MCF 10A (cell line): ENCODE results near the gene SCML2. TPM values are rescaled to one million over a fixed set of nuclear protein-coding genes. Genes with fewer than 3 reads are reported as not detected.
"Not testable (repeated sequence)": the region's sequence is repeated elsewhere in the genome, so short reads cannot be mapped to it uniquely, and the experiment has no call there.

Experiments used
- BruUV-seq: library from RNA; stranded (reverse); fragments of 400-500 nt; replicated peaks from 2 replicates; lab custom pipeline; 2021; lab: Mats Ljungman, UMichigan
- CTCF ChIA-PET: fragments of 300-600 bp; sonication (Branson Sonifier 250); formaldehyde crosslinking; extraction: SDS; loops from one replicate; lab custom pipeline; 2021; ENCODE audit warnings: antibody characterized with exemption, inconsistent platforms; lab: Yijun Ruan, JAX
- POLR2A ChIA-PET: fragments of 300-600, 350-650 bp; sonication (Branson Sonifier 250); formaldehyde crosslinking; extraction: SDS; loops from one replicate; lab custom pipeline; 2020; ENCODE audit warnings: antibody characterized with exemption, inconsistent platforms; lab: Yijun Ruan, JAX
- DNase-seq: peaks from one replicate; pipeline ENCODE4 v3.0.0-alpha.2; 2018; ENCODE audit not compliant: unreplicated experiment
- H3K27ac Mint-ChIP-seq: one replicate; pipeline ENCODE4 v1.8.0; 2022; ENCODE audit warnings: mild to moderate bottlenecking, low read depth, mixed read lengths; ENCODE audit not compliant: unreplicated experiment
- H3K27me3 Mint-ChIP-seq: one replicate; pipeline ENCODE4 v1.8.0; 2022; ENCODE audit warnings: mixed read lengths; ENCODE audit not compliant: insufficient read depth, unreplicated experiment
- H3K36me3 Mint-ChIP-seq: one replicate; pipeline ENCODE4 v1.8.0; 2022; ENCODE audit warnings: mild to moderate bottlenecking, moderate library complexity, mixed read lengths; ENCODE audit not compliant: insufficient read depth, unreplicated experiment
- H3K4me1 Mint-ChIP-seq: one replicate; pipeline ENCODE4 v1.8.0; 2022; ENCODE audit warnings: mixed read lengths; ENCODE audit not compliant: insufficient read depth, unreplicated experiment
- H3K4me3 Mint-ChIP-seq: one replicate; pipeline ENCODE4 v1.8.0; 2022; ENCODE audit warnings: mild to moderate bottlenecking, moderate library complexity, mixed read lengths; ENCODE audit not compliant: unreplicated experiment
- H3K9me3 Mint-ChIP-seq: one replicate; pipeline ENCODE4 v1.8.0; 2022; ENCODE audit warnings: mixed read lengths; ENCODE audit not compliant: unreplicated experiment
- intact Hi-C: fragments of 100-400 bp; cut with micrococcal nuclease; formaldehyde crosslinking; loops from 2 replicates; pipeline ENCODE4 v1.14.1; 2022
- total RNA-seq: library from RNA; stranded (reverse); gene quantifications from 2 replicates; pipeline ENCODE4 v1.2.3, GENCODE V29; 2022
- TF ChIP-seq, protein P1 (sequence below): fragments of 200-600 bp; IDR thresholded peaks from one replicate; pipeline ENCODE4 v1.8.0; 2022; ENCODE audit warnings: antibody characterized with exemption, mild to moderate bottlenecking; ENCODE audit not compliant: unreplicated experiment

Gene SCML2
- total RNA-seq, 1 experiment from 2014 or later: 3.5 TPM

DNA sequence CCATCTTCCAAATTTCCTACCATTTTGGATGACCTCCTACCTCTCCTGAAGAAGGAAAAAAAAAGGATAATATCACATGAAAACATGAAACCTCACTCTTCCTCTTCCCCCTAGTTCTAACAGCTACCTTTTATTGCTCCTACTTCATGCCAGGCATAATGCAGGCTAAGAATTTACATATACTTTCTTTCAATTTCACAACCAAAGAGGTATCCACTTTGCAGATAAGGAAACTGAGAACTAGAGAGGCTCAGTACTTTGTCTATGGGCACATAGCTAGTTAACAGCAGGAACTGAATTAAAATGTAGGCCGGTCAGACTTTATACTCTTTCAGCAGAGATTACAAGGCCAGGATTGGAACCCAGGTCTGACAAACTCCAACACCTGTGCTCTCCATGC lies 99.4 kb downstream of the SCML2 start:
- BruUV-seq: no TSS peak
- intact Hi-C loops: no loop called here
- CTCF ChIA-PET: interaction anchor here (1.0 kb wide), 1 partner anchor 24 kb away, joined by 4 read pairs; no protein-coding TSS in a partner anchor

DNA sequence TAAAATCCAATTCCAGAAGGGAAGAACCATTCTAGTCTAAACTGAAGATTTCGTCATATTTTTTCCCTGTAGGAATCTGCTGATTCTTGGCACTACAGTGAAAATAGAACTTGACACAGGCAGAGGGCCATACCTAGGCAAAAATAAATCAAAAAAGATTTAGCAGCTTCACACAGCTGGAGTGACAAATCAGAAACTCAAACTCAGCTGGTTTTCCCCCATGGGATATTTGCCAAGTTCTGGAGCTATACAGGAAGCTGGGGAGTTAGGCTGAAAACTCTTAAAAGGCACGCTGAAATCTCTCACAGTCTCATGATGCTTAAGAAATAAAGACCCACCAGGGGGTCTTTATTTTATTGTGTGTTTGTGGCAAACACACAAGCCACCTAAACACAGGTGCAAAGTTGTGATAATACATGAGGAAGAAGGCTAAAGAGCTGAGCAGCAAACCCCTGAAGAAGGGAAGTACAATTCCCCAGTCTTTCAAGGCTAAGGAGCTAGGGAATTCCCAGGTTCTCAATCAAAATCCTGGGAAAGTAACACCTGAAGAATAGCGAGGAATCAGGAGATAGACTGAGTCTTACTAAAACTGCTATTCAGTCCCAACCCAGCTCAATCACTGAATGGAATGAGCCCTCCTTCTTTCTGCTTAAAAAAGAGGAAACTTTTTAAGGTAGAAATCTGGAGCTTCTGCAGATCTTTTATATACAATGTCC lies 101.7 kb downstream of the SCML2 start:
- DNase-seq: no peak
- Mint-ChIP-seq H3K4me1 (no peaks in the 10 kb centered on the region), H3K27me3 (no peaks in the 10 kb centered on the region), H3K9me3 (no peaks in the 10 kb centered on the region), H3K4me3 (no peak overlapping the region), H3K36me3 (peaks cover 11% of the 10 kb centered on the region), H3K27ac (no peak overlapping the region)
- POLR2A ChIA-PET: no interaction called here
- TF ChIP-seq, protein P1, sequence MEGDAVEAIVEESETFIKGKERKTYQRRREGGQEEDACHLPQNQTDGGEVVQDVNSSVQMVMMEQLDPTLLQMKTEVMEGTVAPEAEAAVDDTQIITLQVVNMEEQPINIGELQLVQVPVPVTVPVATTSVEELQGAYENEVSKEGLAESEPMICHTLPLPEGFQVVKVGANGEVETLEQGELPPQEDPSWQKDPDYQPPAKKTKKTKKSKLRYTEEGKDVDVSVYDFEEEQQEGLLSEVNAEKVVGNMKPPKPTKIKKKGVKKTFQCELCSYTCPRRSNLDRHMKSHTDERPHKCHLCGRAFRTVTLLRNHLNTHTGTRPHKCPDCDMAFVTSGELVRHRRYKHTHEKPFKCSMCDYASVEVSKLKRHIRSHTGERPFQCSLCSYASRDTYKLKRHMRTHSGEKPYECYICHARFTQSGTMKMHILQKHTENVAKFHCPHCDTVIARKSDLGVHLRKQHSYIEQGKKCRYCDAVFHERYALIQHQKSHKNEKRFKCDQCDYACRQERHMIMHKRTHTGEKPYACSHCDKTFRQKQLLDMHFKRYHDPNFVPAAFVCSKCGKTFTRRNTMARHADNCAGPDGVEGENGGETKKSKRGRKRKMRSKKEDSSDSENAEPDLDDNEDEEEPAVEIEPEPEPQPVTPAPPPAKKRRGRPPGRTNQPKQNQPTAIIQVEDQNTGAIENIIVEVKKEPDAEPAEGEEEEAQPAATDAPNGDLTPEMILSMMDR: no peak
- CTCF ChIA-PET: no interaction called here
- intact Hi-C loops: no loop called here
- no TSS peak for BruUV-seq

More for the DNA sequence above, 99.4 kb downstream of the SCML2 start:
- TF ChIP-seq, protein P1: no peak
- H3K4me3 Mint-ChIP-seq: no peak overlapping the region
- no peak for DNase-seq
- H3K36me3 Mint-ChIP-seq: peaks cover 11% of the 10 kb centered on the region
- no peaks in the 10 kb centered on the region for H3K27me3 Mint-ChIP-seq
- POLR2A ChIA-PET: no interaction called here
- H3K4me1 Mint-ChIP-seq: no peaks in the 10 kb centered on the region
- H3K27ac Mint-ChIP-seq: no peak overlapping the region
- H3K9me3 Mint-ChIP-seq: no peaks in the 10 kb centered on the region

DNA sequence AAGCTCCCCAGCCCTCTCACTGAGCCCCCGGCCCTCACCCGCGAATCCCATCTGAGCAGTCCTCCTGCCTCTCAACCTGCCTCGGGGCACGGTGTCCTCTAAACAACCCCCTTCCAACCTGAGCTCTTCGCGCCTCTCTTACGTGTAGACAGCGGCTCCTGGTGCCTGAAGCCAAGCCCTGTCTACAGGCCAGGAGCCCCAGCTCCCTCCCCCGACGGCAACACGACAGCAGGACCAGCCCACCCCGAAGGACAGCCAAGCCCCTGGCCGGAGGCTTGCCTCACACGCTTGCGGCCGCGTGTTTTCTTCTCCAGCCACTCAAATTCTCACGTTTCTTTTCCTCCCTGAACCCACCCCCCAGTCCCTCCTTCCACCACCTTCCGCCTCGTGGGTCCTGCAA lies 124.8 kb downstream of the SCML2 start:
- BruUV-seq, H3K27ac Mint-ChIP-seq, H3K27me3 Mint-ChIP-seq, H3K4me1 Mint-ChIP-seq, H3K36me3 Mint-ChIP-seq, H3K9me3 Mint-ChIP-seq, intact Hi-C loops, DNase-seq, H3K4me3 Mint-ChIP-seq, CTCF ChIA-PET, POLR2A ChIA-PET: not testable (repeated sequence)

DNA sequence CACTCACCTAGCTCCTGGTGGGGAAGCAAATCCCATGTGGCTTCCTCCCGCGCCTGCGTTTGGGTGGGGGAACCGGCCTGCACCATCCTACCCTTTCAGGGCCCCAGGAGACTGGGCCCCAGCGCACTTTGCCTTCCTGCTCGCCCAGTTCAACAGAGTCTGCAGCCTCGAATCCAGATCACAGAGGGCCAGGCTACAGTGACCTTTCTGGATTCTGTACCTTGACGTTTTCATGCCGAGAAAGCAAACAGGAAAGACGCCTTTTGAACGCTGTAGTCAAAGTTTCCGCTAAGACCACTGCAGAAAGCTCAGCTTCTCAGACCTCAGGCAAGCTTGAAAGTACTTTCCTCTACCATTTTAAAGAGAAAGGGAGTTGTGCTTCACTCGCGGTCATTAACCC lies 126.4 kb downstream of the SCML2 start:
- CTCF ChIA-PET: interaction anchor here (0.6 kb wide), 2 partner anchors 22 to 435 kb away, joined by 3 to 4 read pairs; no protein-coding TSS in a partner anchor
- no TSS peak for BruUV-seq
- intact Hi-C loops: no loop called here

More for the DNA sequence above, 126.4 kb downstream of the SCML2 start:
- Mint-ChIP-seq H3K9me3 (peaks cover 8% of the 10 kb centered on the region), H3K27ac (no peak overlapping the region), H3K4me3 (no peak overlapping the region), H3K27me3 (no peaks in the 10 kb centered on the region), H3K36me3 (no peaks in the 10 kb centered on the region), H3K4me1 (no peaks in the 10 kb centered on the region)
- no peak for DNase-seq
- TF ChIP-seq, protein P1: no peak
- POLR2A ChIA-PET: no interaction called here
